ENCODE measurements around the gene PLEKHM3. TPM values are rescaled to one million over a fixed set of nuclear protein-coding genes. Genes with fewer than 3 reads are reported as not detected.

The PLEKHM3 gene
- total and polyA plus RNA-seq, 2 of the 13 experiments (the other 11 are each of a cell fraction or from before 2014, with no cell fraction given): 4.5 to 4.7 TPM

- TF ChIP-seq, protein P1, sequence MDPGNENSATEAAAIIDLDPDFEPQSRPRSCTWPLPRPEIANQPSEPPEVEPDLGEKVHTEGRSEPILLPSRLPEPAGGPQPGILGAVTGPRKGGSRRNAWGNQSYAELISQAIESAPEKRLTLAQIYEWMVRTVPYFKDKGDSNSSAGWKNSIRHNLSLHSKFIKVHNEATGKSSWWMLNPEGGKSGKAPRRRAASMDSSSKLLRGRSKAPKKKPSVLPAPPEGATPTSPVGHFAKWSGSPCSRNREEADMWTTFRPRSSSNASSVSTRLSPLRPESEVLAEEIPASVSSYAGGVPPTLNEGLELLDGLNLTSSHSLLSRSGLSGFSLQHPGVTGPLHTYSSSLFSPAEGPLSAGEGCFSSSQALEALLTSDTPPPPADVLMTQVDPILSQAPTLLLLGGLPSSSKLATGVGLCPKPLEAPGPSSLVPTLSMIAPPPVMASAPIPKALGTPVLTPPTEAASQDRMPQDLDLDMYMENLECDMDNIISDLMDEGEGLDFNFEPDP (CRISPR knock-in tag; conservative IDR thresholded peaks at IDR 0.05): no peak
- peak; percentile 57; the same call in 1 of the 2 replicates for TF ChIP-seq YEATS4 (CRISPR knock-in tag; IDR thresholded peaks at IDR 0.05; ENCODE audit: borderline replicate concordance)
- TF ChIP-seq, protein P2, sequence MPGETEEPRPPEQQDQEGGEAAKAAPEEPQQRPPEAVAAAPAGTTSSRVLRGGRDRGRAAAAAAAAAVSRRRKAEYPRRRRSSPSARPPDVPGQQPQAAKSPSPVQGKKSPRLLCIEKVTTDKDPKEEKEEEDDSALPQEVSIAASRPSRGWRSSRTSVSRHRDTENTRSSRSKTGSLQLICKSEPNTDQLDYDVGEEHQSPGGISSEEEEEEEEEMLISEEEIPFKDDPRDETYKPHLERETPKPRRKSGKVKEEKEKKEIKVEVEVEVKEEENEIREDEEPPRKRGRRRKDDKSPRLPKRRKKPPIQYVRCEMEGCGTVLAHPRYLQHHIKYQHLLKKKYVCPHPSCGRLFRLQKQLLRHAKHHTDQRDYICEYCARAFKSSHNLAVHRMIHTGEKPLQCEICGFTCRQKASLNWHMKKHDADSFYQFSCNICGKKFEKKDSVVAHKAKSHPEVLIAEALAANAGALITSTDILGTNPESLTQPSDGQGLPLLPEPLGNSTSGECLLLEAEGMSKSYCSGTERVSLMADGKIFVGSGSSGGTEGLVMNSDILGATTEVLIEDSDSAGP (CRISPR knock-in tag; IDR thresholded peaks at IDR 0.05; ENCODE audit: borderline replicate concordance): no peak; the same call in 1 of the 2 replicates
- no peak for TF ChIP-seq TRIM24 (CRISPR knock-in tag; IDR thresholded peaks at IDR 0.05)
- TF ChIP-seq KLF13 (CRISPR knock-in tag; IDR thresholded peaks at IDR 0.05): no peak
- TF ChIP-seq ZNF83 (CRISPR knock-in tag; IDR thresholded peaks at IDR 0.05; ENCODE audit: borderline replicate concordance): no peak
- TF ChIP-seq ZNF713 (CRISPR knock-in tag; IDR thresholded peaks at IDR 0.05): no peak
- TF ChIP-seq ZNF672 (CRISPR knock-in tag; IDR thresholded peaks at IDR 0.05): no peak
- TF ChIP-seq KDM5A (IDR thresholded peaks at IDR 0.05; ENCODE audit: borderline replicate concordance, low read length): no peak; the same call in 1 of the 2 replicates
- TF ChIP-seq ZNF232 (CRISPR knock-in tag; IDR thresholded peaks at IDR 0.05; ENCODE audit: borderline replicate concordance): 0 out of 2 replicates have a peak, but pooled peaks have one; percentile 67
- peak; percentile 83 for TF ChIP-seq ZNF264 (CRISPR knock-in tag; IDR thresholded peaks at IDR 0.05)
- no peak for TF ChIP-seq RFX1 (IDR thresholded peaks at IDR 0.05)
- TF ChIP-seq, protein P3, sequence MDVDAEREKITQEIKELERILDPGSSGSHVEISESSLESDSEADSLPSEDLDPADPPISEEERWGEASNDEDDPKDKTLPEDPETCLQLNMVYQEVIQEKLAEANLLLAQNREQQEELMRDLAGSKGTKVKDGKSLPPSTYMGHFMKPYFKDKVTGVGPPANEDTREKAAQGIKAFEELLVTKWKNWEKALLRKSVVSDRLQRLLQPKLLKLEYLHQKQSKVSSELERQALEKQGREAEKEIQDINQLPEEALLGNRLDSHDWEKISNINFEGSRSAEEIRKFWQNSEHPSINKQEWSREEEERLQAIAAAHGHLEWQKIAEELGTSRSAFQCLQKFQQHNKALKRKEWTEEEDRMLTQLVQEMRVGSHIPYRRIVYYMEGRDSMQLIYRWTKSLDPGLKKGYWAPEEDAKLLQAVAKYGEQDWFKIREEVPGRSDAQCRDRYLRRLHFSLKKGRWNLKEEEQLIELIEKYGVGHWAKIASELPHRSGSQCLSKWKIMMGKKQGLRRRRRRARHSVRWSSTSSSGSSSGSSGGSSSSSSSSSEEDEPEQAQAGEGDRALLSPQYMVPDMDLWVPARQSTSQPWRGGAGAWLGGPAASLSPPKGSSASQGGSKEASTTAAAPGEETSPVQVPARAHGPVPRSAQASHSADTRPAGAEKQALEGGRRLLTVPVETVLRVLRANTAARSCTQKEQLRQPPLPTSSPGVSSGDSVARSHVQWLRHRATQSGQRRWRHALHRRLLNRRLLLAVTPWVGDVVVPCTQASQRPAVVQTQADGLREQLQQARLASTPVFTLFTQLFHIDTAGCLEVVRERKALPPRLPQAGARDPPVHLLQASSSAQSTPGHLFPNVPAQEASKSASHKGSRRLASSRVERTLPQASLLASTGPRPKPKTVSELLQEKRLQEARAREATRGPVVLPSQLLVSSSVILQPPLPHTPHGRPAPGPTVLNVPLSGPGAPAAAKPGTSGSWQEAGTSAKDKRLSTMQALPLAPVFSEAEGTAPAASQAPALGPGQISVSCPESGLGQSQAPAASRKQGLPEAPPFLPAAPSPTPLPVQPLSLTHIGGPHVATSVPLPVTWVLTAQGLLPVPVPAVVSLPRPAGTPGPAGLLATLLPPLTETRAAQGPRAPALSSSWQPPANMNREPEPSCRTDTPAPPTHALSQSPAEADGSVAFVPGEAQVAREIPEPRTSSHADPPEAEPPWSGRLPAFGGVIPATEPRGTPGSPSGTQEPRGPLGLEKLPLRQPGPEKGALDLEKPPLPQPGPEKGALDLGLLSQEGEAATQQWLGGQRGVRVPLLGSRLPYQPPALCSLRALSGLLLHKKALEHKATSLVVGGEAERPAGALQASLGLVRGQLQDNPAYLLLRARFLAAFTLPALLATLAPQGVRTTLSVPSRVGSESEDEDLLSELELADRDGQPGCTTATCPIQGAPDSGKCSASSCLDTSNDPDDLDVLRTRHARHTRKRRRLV (CRISPR knock-in tag; IDR thresholded peaks at IDR 0.05): no peak
- no peak for TF ChIP-seq ATAD3A (CRISPR knock-in tag; IDR thresholded peaks at IDR 0.05)
- TF ChIP-seq SUZ12 (IDR thresholded peaks at IDR 0.05; ENCODE audit: low read depth, low read length): no peak
- no peak for TF ChIP-seq ZNF703 (CRISPR knock-in tag; IDR thresholded peaks at IDR 0.05; ENCODE audit: borderline replicate concordance)
- peak; percentile 75; the same call in 1 of the 2 replicates for TF ChIP-seq ZSCAN20 (CRISPR knock-in tag; IDR thresholded peaks at IDR 0.05; ENCODE audit: borderline replicate concordance)
- TF ChIP-seq ZFP36 (IDR thresholded peaks at IDR 0.05; ENCODE audit: borderline replicate concordance, low read depth, low read length, partially characterized antibody): no peak
- no peak for TF ChIP-seq ZNF709 (CRISPR knock-in tag; IDR thresholded peaks at IDR 0.05)
Measured at GRCh38 chr2:207819839-207820784, 205.2 kb downstream of the PLEKHM3 start (continued).

Measured in HepG2 (cell line).